ENCODE data around the gene NPC1. TPM values are rescaled to one million over a fixed set of nuclear protein-coding genes. Genes with fewer than 3 reads are reported as not detected.

Gene NPC1
- total RNA-seq, 1 experiment from 2014 or later: 51.6 TPM

- no TSS peak for BruUV-seq (replicated peaks)
- peaks cover under 1 to 5% of the 10 kb centered on the region in 2 experiments; a peak in 2 of 4 replicates for H3K9me3 ChIP-seq (ENCODE audit: control insufficient read depth in 1 of 2, insufficient read depth in 1 of 2, low read depth in 1 of 2, low read length in 2 of 2)
- no peak overlapping the region for H3K4me3 ChIP-seq (replicated peaks in 1 of 2; ENCODE audit: low read depth in 1 of 2, low read length in 2 of 2)
- no peaks in the 10 kb centered on the region for H3K9me2 ChIP-seq (ENCODE audit: insufficient read depth)
- no peak overlapping the region for H2AFZ ChIP-seq (ENCODE audit: low read depth, low read length, poor library complexity, severe bottlenecking)
- H3K36me3 ChIP-seq (ENCODE audit: control insufficient read depth in 1 of 2, insufficient read depth in 2 of 2, low read length in 2 of 2): no peaks in the 10 kb centered on the region
- H3K27ac ChIP-seq (ENCODE audit: low read depth, low read length): no peak overlapping the region
- H3K9ac ChIP-seq (ENCODE audit: low read length): no peak overlapping the region
- ChIA-PET POLR2A (interaction anchor here (0.6 kb wide), 1 partner anchor 635 kb away, joined by 4 read pairs; no protein-coding TSS in a partner anchor), RAD21 (ENCODE audit: low non-redundant PET in 1 of 2, low total read pairs in 2 of 2, uncharacterized antibody in 2 of 2, unreplicated experiment in 2 of 2) (no interaction called here), CTCF (interaction anchor here (1.0 to 2.0 kb wide), 2 partner anchors 11 to 689 kb away, joined by 3 to 11 read pairs; no protein-coding TSS in a partner anchor)
- H3K27me3 ChIP-seq (ENCODE audit: insufficient read depth, low read length): no peaks in the 10 kb centered on the region
- H3K4me1 ChIP-seq (ENCODE audit: control insufficient read depth in 1 of 2, insufficient read depth in 2 of 2, low read length in 2 of 2): no peaks in the 10 kb centered on the region
- H4K20me1 ChIP-seq (ENCODE audit: insufficient read depth): no peaks in the 10 kb centered on the region
- H3K79me2 ChIP-seq (ENCODE audit: insufficient read depth, low read length): no peaks in the 10 kb centered on the region
- DNase-seq (ENCODE audit: low read depth, low spot score): no peak
- intact Hi-C loops (cut with micrococcal nuclease): no loop called here
- TF ChIP-seq FOSL1 (IDR thresholded peaks at IDR 0.05; ENCODE audit: low read depth) (no peak), ELF1 (IDR thresholded peaks at IDR 0.05; ENCODE audit: borderline replicate concordance, low read depth) (no peak), ZNF274 (IDR thresholded peaks at IDR 0.05; ENCODE audit: low read depth, low read length) (no peak), MAX (IDR thresholded peaks at IDR 0.05) (no peak), POLR2AphosphoS5 (IDR thresholded peaks at IDR 0.05; ENCODE audit: low read depth, low read length) (no peak), ZFX (IDR thresholded peaks at IDR 0.05) (no peak), REST (IDR thresholded peaks at IDR 0.05; ENCODE audit: low read depth) (no peak), POLR2A (IDR thresholded peaks at IDR 0.05; ENCODE audit: borderline replicate concordance, extremely low read depth, insufficient read depth, insufficient read length) (no peak), SIN3A (IDR thresholded peaks at IDR 0.05; ENCODE audit: low read depth) (no peak), CTCF (IDR thresholded peaks at IDR 0.05 in 2 of 3, conservative IDR thresholded peaks at IDR 0.05 in 1 of 3; ENCODE audit: borderline replicate concordance in 1 of 3, insufficient read depth in 1 of 3, low read depth in 2 of 3, low read length in 2 of 3) (no peak), EGR1 (IDR thresholded peaks at IDR 0.05; ENCODE audit: low read depth) (no peak), CEBPB (IDR thresholded peaks at IDR 0.05; ENCODE audit: low read depth) (no peak), YY1 (IDR thresholded peaks at IDR 0.05; ENCODE audit: extremely low read depth, insufficient replicate concordance, low read depth, low read length) (no peak), TCF7L2 (IDR thresholded peaks at IDR 0.05; ENCODE audit: borderline replicate concordance, extremely low read depth, insufficient read depth, insufficient read length) (no peak), ZBTB33 (IDR thresholded peaks at IDR 0.05; ENCODE audit: extremely low read depth, insufficient replicate concordance, low read length) (no peak)
- ATAC-seq: no peak
- H3K4me2 ChIP-seq (ENCODE audit: low read length): no peak overlapping the region
Measured at GRCh38 chr18:23487738-23488570, 98.4 kb downstream of the NPC1 start.
